ENCODE measurements around the gene PRM2.

PRM2 gene

GRCh38 chr16:11234884-11235702, 41.2 kb downstream of the PRM2 start:
- Histone ChIP-seq H3K27me3 (ENCODE audit: insufficient read depth, insufficient read length) (no peaks in the 10 kb centered on the region), H3K36me3 (ENCODE audit: insufficient read depth, insufficient read length, low read length) (no peaks in the 10 kb centered on the region), H3K9me3 (ENCODE audit: insufficient read depth, low read length) (no peaks in the 10 kb centered on the region), H3K4me1 (ENCODE audit: insufficient read depth, insufficient read length) (peaks cover 6% of the 10 kb centered on the region), H3K9ac (ENCODE audit: insufficient read length, low read depth) (no peak overlapping the region), H3K4me3 (ENCODE audit: insufficient read length, low read depth) (no peak overlapping the region)
- no peak for DNase-seq (ENCODE audit: low read depth, low spot score)
- TF ChIP-seq SUZ12 (IDR thresholded peaks at IDR 0.05; ENCODE audit: extremely low read depth, insufficient read depth, insufficient read length) (no peak), YY1 (IDR thresholded peaks at IDR 0.05; ENCODE audit: insufficient read depth, insufficient read length) (no peak)

GRCh38 chr16:11233727-11234376, 42.4 kb downstream of the PRM2 start:
- TF ChIP-seq YY1 (IDR thresholded peaks at IDR 0.05; ENCODE audit: insufficient read depth, insufficient read length): no peak
- no peak for TF ChIP-seq ZNF274 (IDR thresholded peaks at IDR 0.05; ENCODE audit: low read depth, low read length)
- no peak for TF ChIP-seq SUZ12 (IDR thresholded peaks at IDR 0.05; ENCODE audit: extremely low read depth, insufficient read depth, insufficient read length)
- Histone ChIP-seq H3K4me1 (ENCODE audit: insufficient read depth, insufficient read length) (peaks cover 6% of the 10 kb centered on the region), H3K9me3 (ENCODE audit: insufficient read depth, low read length) (no peaks in the 10 kb centered on the region), H3K27me3 (ENCODE audit: insufficient read depth, insufficient read length) (no peaks in the 10 kb centered on the region), H3K9ac (ENCODE audit: insufficient read length, low read depth) (no peak overlapping the region), H3K36me3 (ENCODE audit: insufficient read depth, insufficient read length, low read length) (no peaks in the 10 kb centered on the region), H3K4me3 (ENCODE audit: insufficient read length, low read depth) (no peak overlapping the region)
- DNase-seq (ENCODE audit: low read depth, low spot score): no peak

- Histone ChIP-seq H3K9ac (ENCODE audit: insufficient read length, low read depth) (no peak overlapping the region), H3K36me3 (ENCODE audit: insufficient read depth, insufficient read length, low read length) (no peaks in the 10 kb centered on the region), H3K4me1 (ENCODE audit: insufficient read depth, insufficient read length) (peaks cover 6% of the 10 kb centered on the region), H3K9me3 (ENCODE audit: insufficient read depth, low read length) (no peaks in the 10 kb centered on the region), H3K4me3 (ENCODE audit: insufficient read length, low read depth) (no peak overlapping the region), H3K27me3 (ENCODE audit: insufficient read depth, insufficient read length) (no peaks in the 10 kb centered on the region)
- DNase-seq (ENCODE audit: low read depth, low spot score): no peak
- TF ChIP-seq SUZ12 (IDR thresholded peaks at IDR 0.05; ENCODE audit: extremely low read depth, insufficient read depth, insufficient read length): no peak
- no peak for TF ChIP-seq YY1 (IDR thresholded peaks at IDR 0.05; ENCODE audit: insufficient read depth, insufficient read length)
- TF ChIP-seq ZNF274 (IDR thresholded peaks at IDR 0.05; ENCODE audit: low read depth, low read length): no peak
Measured at GRCh38 chr16:11232852-11233726, 43.2 kb downstream of the PRM2 start.

GRCh38 chr16:11232302-11232851, 43.9 kb downstream of the PRM2 start:
- Histone ChIP-seq H3K9ac (ENCODE audit: insufficient read length, low read depth) (no peak overlapping the region), H3K4me1 (ENCODE audit: insufficient read depth, insufficient read length) (peaks cover 6% of the 10 kb centered on the region), H3K36me3 (ENCODE audit: insufficient read depth, insufficient read length, low read length) (no peaks in the 10 kb centered on the region), H3K9me3 (ENCODE audit: insufficient read depth, low read length) (no peaks in the 10 kb centered on the region), H3K27me3 (ENCODE audit: insufficient read depth, insufficient read length) (no peaks in the 10 kb centered on the region), H3K4me3 (ENCODE audit: insufficient read length, low read depth) (no peak overlapping the region)
- TF ChIP-seq ZNF274 (IDR thresholded peaks at IDR 0.05; ENCODE audit: low read depth, low read length): no peak
- no peak for TF ChIP-seq YY1 (IDR thresholded peaks at IDR 0.05; ENCODE audit: insufficient read depth, insufficient read length)
- no peak for TF ChIP-seq SUZ12 (IDR thresholded peaks at IDR 0.05; ENCODE audit: extremely low read depth, insufficient read depth, insufficient read length)
- DNase-seq (ENCODE audit: low read depth, low spot score): no peak

- TF ChIP-seq ZNF274 (IDR thresholded peaks at IDR 0.05; ENCODE audit: low read depth, low read length) (no peak), YY1 (IDR thresholded peaks at IDR 0.05; ENCODE audit: insufficient read depth, insufficient read length) (no peak), SUZ12 (IDR thresholded peaks at IDR 0.05; ENCODE audit: extremely low read depth, insufficient read depth, insufficient read length) (no peak)
Measured at GRCh38 chr16:11231367-11231970, 44.8 kb downstream of the PRM2 start.

GRCh38 chr16:11229906-11230305, 46.4 kb downstream of the PRM2 start:
- peaks cover 6% of the 10 kb centered on the region for H3K4me1 ChIP-seq (ENCODE audit: insufficient read depth, insufficient read length)
- H3K27me3 ChIP-seq (ENCODE audit: insufficient read depth, insufficient read length): peaks cover 5% of the 10 kb centered on the region
- H3K36me3 ChIP-seq (ENCODE audit: insufficient read depth, insufficient read length, low read length): no peaks in the 10 kb centered on the region
- no peak for TF ChIP-seq YY1 (IDR thresholded peaks at IDR 0.05; ENCODE audit: insufficient read depth, insufficient read length)
- H3K9ac ChIP-seq (ENCODE audit: insufficient read length, low read depth): no peak overlapping the region
- DNase-seq (ENCODE audit: low read depth, low spot score): no peak
- no peak overlapping the region for H3K4me3 ChIP-seq (ENCODE audit: insufficient read length, low read depth)
- no peaks in the 10 kb centered on the region for H3K9me3 ChIP-seq (ENCODE audit: insufficient read depth, low read length)

More at GRCh38 chr16:11231367-11231970, 44.8 kb downstream of the PRM2 start:
- Histone ChIP-seq H3K9ac (ENCODE audit: insufficient read length, low read depth) (peak overlapping the region; percentile 53), H3K9me3 (ENCODE audit: insufficient read depth, low read length) (no peaks in the 10 kb centered on the region), H3K4me1 (ENCODE audit: insufficient read depth, insufficient read length) (peaks cover 6% of the 10 kb centered on the region), H3K27me3 (ENCODE audit: insufficient read depth, insufficient read length) (no peaks in the 10 kb centered on the region), H3K4me3 (ENCODE audit: insufficient read length, low read depth) (no peak overlapping the region), H3K36me3 (ENCODE audit: insufficient read depth, insufficient read length, low read length) (no peaks in the 10 kb centered on the region)
- DNase-seq (ENCODE audit: low read depth, low spot score): no peak
